ENCODE results near the gene CSAG3.
"Not testable (repeated sequence)": the region's sequence is repeated elsewhere in the genome, so short reads cannot be mapped to it uniquely, and the experiment has no call there.

Gene CSAG3

GRCh38 chrX:152758918-152759317, at the start of gene CSAG3:
TSS of gene CSAG3 (plus strand) at chrX:152759218.
- DNase-seq = not testable (repeated sequence)

GRCh38 chrX:152713195-152713594, 45.8 kb upstream of the CSAG3 start:
- DNase-seq = not testable (repeated sequence)

GRCh38 chrX:152713815-152714787, 44.9 kb upstream of the CSAG3 start, which contains the start of gene MAGEA2B:
TSS of gene MAGEA2B (plus strand) at chrX:152714628. CDS start at chrX:152717107, 2,479 bp downstream.
- DNase-seq = not testable (repeated sequence)

GRCh38 chrX:152725409-152725808, 33.6 kb upstream of the CSAG3 start:
- no peak for DNase-seq

GRCh38 chrX:152733261-152733975, 25.6 kb upstream of the CSAG3 start, which contains the start of the genes CSAG1 and MAGEA12:
TSS of gene CSAG1 (minus strand) at chrX:152733721. CDS start at chrX:152732460, 1,261 bp downstream.
TSS of gene MAGEA12 (plus strand) at chrX:152733757. CDS start at chrX:152736162, 2,405 bp downstream.
- no peak for DNase-seq

- DNase-seq = not testable (repeated sequence)
Measured at GRCh38 chrX:152734143-152734858, 24.7 kb upstream of the CSAG3 start.

- no peak for DNase-seq
Measured at GRCh38 chrX:152735101-152735500, 23.9 kb upstream of the CSAG3 start.

- DNase-seq = no peak
Measured at GRCh38 chrX:152735860-152736511, 23.0 kb upstream of the CSAG3 start.

- not testable (repeated sequence) for DNase-seq
Measured at GRCh38 chrX:152736528-152736927, 22.5 kb upstream of the CSAG3 start.

GRCh38 chrX:152738560-152738959, 20.5 kb upstream of the CSAG3 start:
- no peak for DNase-seq

- not testable (repeated sequence) for DNase-seq
Measured at GRCh38 chrX:152753686-152754650, 5.0 kb upstream of the CSAG3 start, which contains the start of gene MAGEA2. TSS of gene MAGEA2 (minus strand) at chrX:152753842. CDS start at chrX:152751363, 2,479 bp downstream.

- not testable (repeated sequence) for DNase-seq
Measured at GRCh38 chrX:152754871-152755270, 4.1 kb upstream of the CSAG3 start.

- not testable (repeated sequence) for DNase-seq
Measured at GRCh38 chrX:152759544-152759943, 526 bp downstream of the CSAG3 start.

- not testable (repeated sequence) for DNase-seq
Measured at GRCh38 chrX:152761582-152761981, 2.6 kb downstream of the CSAG3 start.

GRCh38 chrX:152766562-152766961, 7.5 kb downstream of the CSAG3 start:
- not testable (repeated sequence) for DNase-seq

GRCh38 chrX:152769549-152770289, 10.7 kb downstream of the CSAG3 start, which contains the start of gene MAGEA6:
TSS of gene MAGEA6 (minus strand) at chrX:152769689. CDS start at chrX:152767650, 2,039 bp downstream.
- DNase-seq = not testable (repeated sequence)

- not testable (repeated sequence) for DNase-seq
Measured at GRCh38 chrX:152787062-152787461, 28.0 kb downstream of the CSAG3 start.

- no peak for DNase-seq
Measured at GRCh38 chrX:152798945-152799344, 39.9 kb downstream of the CSAG3 start.

- DNase-seq = no peak
Measured at GRCh38 chrX:152806035-152806434, 47.0 kb downstream of the CSAG3 start.

All from kidney glomerular epithelial cell (primary cell).